Measurements from ENCODE around the gene TELO2.
"Not testable (repeated sequence)": the region's sequence is repeated elsewhere in the genome, so short reads cannot be mapped to it uniquely, and the experiment has no call there.

Gene TELO2

DNA sequence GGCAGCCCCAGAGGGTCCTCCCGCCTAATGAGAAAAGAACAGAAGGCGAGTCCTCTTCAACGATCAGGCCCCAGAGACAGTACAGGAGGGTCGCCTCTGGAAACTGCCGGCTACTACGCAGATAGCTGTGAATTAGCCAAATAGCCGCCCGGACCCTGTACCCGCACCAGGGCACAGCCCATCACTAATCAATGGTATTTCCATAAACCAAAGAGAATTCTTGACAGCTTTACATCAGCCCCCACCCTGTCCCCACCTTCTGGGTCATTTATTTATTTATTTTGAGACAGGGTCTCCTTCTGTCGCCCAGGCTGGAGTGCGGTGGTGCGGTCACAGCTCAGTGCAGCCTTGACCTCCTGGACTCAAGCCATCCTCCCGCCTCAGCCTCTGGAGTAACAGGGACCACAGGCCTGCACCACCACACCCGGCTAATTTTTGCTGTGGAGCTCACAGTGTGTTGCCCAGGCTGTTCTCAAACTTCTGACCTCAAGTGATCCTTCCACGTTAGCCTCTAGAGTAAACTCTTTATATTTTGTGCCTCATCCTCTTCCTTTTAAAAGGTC, 17.5 kb upstream of the TELO2 start:
- no peak for DNase-seq (ENCODE audit: low read depth in 2 of 2)

DNA sequence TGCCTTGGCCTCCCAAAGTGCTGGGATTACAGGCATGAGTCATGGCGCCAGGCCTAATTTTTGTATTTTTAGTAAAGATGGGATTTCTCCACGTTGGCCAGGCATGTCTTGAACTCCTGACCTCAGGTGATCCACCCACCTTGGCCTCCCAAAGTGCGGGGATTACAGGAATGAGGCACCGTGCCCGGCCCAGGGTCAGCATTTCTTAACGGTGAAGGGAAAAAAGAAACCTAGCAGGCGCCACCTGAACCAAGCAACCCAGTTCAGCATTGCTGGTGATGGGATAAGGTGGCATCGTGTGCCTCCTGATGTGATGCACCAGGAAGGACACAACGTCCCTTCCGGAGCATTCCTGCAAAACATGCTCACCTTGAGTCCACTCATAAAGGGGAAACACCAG, 16.1 kb upstream of the TELO2 start:
- no peak for DNase-seq (ENCODE audit: low read depth in 2 of 2)

DNA sequence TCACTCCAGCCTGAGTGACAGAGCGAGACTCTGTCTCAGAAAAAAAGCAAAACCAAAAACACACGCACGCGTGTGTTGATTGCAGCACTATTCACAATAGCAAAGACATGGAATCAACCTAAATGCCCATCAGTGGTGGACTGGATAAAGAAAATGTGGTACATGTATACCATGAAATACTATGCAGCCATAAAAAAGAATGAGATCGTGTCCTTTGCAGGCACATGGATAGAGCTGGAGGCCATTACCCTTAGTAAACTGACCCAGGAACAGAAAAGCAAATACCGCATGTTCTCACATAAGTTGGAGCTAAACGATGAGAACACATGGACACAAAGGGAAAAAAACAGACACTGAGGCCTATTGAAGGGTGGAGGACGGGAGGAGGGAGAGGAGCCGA, 14.2 kb upstream of the TELO2 start:
- not testable (repeated sequence) for DNase-seq (ENCODE audit: low read depth in 2 of 2)

DNA sequence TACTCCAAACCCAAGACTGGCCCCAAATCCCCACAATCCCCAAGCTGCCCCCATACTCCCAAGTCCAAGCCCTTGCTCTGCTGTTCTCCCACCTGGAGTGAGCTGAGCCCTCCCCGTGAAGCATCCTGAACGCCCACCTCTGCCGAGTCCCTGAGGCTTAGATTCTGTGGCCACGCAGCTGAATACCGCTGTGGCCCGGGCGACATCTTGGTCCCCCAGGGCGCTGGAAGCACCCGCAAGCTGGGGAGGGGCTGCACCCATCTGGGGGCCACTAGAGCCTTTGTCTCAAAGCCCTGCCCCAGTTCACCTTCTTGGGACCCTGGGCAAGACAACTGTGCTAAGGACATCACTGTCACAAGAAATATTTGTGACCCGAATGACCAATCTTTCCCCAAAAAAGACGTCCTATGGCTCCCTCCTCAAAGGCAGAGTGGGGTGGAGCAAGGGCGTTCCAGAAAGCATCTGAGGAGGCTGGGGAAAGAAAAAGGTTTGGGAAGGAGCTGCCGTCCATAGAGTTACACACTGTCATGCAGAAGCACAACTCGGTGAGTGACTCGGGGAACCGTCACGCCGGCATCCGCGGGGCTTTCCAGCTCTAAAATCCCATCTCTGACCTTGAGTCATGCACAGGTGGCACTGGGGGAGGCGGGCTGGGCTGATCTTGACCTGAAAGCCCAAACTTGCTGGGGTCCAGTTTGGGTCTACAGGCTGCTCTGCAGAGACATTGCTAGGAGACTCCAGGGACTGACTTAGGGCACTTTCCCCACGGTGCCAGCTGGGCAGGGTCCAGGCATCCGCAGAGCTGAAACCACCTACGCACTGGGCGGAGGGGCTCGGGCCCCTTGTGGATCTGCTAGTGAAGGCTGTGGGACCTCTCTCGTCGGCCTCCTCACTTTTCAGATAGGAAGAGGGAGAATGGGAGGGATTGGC, 11.0 kb upstream of the TELO2 start:
- DNase-seq (ENCODE audit: low read depth in 2 of 2): no peak

DNA sequence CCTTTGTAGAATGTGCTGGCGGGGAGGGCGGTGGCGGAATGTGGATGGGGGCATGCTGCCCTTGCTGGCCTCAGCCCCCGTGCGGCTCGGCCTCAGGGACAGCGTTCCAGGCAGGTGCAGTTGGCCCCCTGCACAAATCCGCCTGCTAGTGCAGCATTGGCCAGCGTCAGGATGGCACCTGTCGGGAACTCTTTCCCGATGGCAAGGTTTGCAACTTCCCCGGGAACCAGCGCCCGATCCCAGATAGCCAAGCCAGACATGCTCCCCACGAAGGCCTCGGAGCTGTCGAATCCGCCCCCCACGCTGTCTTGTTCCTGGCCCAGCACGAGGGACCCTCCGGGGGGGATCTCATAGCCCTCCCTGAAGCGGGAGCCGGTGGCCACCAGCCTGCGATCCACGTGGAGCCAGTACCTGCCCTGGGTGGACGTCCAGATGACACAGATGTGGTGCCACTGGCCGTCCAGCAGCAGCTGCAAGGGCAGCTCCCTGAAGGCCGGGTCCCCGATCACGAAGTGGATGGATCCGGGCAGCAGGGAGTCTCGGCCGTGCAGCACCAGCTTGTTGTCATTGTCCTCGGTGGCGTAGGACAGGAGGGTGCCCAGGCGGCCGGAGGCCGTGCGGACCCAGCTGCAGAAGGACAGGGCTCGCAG, 7.2 kb upstream of the TELO2 start:
- DNase-seq (ENCODE audit: low read depth in 2 of 2): no peak

DNA sequence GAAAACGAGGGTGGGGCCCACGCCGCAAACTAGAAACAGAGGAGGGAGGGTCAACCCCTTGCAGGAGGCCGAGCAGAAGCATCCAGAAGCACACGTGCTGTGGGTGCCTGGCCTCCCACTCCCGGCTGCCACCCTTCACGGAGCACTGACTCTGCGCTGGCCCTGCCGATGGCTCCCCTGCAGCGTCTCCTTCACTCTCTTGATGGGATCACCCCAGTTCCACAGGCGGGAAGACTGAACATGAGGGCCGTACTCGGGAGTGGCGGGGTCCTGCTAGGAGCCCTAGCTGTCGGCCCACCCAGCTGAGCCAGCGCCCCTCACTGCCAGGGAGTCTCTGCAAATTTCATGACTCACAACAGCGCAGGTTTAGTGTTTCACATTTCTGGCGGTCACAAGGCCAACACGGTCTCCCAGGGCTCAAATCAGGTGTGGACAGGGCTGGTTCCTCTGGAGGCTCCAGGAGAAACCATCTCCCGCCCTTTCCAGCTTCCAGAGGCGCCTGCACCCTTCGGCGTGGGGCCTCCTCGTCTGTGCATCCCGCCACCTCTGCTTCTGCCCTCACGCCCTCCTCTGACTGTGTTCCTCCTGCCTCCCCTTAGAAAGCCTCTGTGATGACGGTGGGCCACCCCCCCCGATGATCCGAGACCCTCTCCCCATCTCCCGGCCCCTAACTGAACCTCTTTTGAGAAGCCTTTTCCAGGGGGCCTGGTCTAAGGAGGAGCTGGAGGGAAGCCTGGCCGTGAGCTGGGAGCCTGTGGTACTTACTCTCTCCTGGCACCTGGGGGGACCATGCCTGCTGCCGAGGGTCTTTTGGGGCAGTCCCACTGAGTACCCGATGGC, 6.4 kb upstream of the TELO2 start:
- DNase-seq (ENCODE audit: low read depth in 2 of 2): no peak

DNA sequence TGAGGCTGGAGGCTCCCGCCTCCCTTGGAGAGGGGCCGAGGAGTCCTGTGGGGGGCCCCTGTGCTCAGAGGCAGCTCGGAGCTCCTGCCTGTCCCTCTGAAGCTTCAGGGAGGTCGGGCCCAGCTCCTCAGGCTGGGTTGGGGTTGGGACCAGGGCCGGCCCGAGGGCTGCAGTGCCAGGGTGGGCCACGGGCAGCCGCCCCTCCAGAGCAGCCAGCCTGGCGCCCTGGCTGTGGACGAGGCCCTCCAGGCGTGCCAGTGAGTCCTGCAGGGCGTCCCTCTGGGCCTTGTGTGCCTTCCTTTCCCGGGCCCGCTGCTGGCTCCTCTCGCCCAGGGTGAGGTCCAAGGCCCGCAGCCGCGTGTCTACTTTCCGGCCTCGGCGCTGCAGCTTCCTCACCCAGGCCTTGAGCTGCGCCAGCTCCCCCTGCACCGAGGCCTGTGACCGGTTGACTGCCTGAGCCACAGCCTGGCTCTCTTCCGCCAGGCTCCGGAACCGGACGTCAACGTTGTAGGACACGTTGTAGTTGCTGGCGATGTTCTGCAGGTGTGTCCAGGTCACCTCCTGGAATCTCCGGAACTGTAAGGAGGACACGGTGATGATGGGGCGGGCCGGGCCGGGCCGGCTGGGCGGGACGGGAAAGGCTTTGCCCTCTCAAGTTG, 5.6 kb upstream of the TELO2 start:
- DNase-seq (ENCODE audit: low read depth in 2 of 2): no peak

DNA sequence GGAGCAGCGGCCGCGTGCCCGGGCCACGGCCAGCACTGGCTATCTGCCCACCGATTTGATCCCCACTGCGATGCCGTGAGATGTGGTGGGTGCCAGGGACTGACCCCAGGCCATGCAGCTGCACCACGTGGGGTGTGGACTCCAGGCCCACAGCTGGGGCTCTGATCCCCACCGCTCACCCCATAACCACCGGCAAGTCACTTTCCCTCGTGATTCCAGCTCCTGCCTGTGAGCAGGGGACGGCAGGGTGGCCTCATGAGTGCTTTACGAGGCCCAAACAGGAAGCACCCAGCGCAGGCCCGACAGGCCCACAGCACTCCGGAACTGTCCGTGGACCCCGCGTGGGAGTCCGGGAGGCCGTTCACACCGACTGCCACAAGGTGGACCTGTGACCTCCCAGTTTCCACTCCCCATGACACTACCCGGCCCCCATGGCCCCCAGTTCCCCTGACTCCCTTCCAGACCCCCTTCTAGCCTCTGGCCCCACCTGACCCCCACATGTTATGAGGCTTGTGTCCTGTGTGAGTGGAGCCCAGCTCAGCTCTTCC, 5.0 kb upstream of the TELO2 start:
- DNase-seq (ENCODE audit: low read depth in 2 of 2): no peak

DNA sequence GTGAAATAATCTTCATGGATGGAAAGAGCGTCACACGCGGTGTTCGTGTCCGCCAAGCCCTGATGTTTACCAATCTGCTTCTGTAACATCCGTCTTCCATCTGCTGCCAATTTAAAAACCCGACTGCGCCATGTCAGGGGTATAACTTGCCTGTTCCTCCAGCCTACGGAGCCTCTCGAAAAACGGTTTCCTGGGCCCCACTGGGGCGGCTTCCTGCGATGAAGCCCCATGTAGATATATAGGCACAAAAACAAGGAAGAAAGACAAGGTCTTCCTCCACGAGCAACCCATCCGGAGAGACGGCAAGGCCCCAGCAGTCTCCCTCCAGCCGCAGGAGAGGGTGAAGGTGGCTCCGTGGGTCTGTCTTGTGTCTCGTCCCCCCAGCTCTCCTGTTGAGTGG, 4.5 kb upstream of the TELO2 start, which contains the start of gene PTX4:
PTX4 (minus strand) TSS at position 326 of the 400 bp plus-strand sequence; CDS start at position 291, 35 bp downstream.
- no peak for DNase-seq (ENCODE audit: low read depth in 2 of 2)

DNA sequence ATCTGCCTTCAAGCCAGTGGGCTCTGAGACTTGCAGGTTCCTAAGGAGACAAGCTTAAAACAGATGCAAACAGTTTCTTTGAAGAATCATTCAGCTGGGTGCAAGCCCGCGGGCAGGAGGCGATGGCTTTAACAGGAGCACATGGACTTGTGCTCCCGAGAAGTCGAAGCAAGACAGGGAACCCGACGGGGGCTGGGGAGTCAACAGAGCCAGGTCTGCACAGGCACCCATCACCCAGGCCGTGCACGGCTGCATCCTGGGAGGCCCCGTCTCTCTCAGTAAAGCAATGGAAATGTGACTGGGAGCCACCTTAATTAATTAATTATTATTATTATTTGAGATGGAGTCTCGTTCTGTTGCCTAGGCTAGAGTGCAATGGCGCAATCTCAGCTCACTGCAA, 4.1 kb upstream of the TELO2 start:
- DNase-seq (ENCODE audit: low read depth in 2 of 2): no peak

DNA sequence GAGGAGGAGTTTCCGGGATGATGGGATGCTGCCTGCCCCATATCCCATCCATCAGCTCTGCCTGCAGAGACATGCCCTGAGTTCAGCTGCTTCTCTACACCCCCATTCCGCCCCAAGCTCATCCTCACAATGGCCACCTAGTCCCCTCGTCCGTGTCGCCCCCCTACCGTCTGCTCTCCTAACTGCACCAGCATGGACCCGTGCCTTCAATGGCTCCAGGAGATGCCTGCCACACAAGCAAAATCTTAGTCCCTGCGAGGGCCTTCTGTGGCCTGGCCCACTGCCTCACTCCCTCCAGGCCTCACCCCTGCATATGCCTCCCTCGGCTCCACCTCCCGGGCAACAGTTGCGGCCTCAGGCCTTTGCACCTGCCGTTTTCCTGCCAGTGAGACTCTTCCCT, 1.8 kb upstream of the TELO2 start:
- no peak for DNase-seq (ENCODE audit: low read depth in 2 of 2)

DNA sequence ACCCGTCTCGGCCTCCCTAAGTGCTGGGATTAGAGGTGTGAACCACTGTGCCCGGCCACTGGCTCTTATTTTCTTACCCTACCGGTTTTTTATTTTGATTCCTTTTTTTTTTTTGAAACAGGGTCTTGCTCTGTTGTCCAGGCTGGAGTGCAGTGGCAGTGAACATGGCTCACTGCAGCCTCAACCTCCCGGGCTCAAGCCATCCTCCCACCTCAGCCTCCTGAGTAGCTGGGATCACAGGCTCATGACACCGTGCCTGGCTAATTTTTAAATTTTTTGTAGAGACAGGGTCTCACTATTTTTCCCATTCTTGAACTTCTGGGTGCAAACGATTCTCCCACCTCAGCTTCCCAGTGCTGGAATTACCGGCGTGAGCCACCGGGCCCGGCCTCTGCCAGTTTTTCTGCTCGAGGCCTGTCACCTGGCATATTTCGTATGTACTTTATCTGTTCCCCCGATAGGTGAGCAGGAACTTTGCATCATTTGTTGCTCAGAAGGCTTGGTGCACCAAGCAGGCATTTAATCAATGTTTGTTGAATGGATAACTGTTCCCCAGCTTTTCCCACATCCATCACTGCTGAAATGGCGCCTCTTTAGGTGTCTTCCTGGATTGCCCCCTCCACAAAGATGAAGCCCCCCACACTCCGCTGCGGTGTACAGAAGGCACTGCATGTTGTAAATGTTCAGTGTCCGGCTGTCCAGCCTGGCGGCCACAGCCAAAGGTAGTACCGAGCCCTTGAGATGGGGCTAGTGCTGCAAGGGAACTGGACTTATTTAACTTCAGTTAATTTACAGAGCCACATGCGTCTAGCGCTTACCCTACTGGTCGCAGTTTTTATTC, 858 bp upstream of the TELO2 start:
- DNase-seq (ENCODE audit: low read depth in 2 of 2): no peak

DNA sequence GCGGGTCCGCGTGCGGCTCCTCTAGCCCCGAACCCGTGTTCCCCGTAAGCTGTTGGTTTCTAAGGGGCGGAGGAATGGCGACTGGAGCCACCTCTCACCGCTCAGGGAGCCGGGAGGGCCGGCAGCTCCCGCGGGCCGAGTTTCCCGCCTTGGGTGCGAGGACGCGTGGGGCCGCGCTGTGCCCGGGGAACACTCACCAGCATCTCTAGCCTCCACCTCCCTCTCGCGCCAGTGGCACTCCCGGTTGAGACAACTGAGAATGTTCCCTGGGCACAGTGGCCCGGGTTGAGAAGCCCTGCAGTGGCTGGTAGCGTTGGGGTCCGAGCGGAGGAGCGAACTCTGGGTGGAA, 560 bp downstream of the TELO2 start:
- DNase-seq (ENCODE audit: low read depth in 2 of 2): peak in 1 of 2 donors; percentile 4

DNA sequence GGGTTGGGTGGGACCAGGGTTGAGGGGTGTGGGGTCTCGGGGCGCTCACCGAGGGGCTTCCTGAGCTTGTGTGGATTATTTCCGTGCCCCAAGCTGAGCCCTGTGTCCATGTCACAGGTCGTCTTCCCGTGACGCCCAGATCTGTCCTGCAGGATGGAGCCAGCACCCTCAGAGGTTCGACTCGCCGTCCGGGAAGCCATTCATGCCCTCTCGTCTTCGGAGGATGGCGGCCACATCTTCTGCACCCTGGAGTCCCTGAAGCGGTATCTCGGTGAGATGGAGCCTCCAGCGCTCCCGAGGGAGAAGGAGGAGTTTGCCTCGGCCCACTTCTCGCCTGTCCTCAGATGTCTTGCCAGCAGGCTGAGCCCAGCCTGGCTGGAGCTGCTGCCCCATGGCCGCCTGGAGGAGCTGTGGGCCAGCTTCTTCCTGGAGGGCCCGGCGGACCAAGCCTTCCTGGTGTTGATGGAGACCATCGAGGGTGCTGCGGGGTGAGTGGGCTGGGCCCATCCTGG, 1.0 kb downstream of the TELO2 start:
- DNase-seq (ENCODE audit: low read depth in 2 of 2): no peak

DNA sequence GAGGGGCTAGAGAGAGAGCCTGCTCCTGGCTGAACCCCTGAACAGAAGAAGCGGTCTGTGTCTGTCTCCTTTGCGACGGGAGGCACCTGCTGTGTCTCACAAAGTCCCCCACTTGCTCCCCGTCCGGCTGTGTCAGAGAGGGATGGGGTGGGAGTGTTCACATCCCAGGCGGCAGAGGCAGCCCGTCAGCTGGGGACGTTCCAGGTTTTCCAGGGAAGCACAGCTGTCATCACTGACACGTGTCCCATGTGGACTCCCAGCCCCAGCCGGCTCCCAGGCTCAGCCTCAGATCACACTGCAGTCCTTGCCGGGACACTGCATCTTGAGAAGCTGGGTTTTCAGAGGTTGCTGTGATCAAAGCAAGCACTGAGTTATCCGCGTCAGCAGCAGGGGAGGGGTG, 1.6 kb downstream of the TELO2 start:
- no peak for DNase-seq (ENCODE audit: low read depth in 2 of 2)

DNA sequence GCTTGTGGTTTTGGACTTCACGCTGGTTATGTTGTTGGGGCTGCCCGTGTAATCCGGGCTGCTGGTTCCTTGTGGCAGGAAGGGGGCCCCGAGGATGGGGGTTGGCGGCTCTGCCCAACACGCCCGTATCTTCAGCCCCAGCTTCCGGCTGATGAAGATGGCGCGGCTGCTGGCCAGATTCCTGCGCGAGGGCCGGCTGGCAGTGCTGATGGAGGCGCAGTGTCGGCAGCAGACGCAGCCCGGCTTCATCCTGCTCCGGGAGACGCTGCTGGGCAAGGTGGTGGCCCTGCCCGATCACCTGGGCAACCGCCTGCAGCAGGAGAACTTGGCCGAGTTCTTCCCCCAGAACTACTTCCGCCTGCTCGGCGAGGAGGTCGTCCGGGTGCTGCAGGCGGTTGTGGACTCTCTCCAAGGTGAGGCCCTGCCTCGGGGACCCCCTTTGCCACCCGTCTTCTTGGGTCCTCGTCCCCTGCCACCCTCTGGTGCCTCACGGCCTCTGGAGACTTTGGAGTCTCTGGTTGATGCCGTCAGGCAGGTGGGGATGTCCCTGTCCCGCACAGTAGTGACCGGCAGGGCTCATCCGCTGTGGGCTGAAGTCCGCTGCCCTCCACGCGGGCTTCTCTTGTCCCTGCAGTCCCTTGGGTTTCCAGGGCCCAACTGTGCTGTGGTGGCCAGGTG, 2.2 kb downstream of the TELO2 start:
- no peak for DNase-seq (ENCODE audit: low read depth in 2 of 2)

DNA sequence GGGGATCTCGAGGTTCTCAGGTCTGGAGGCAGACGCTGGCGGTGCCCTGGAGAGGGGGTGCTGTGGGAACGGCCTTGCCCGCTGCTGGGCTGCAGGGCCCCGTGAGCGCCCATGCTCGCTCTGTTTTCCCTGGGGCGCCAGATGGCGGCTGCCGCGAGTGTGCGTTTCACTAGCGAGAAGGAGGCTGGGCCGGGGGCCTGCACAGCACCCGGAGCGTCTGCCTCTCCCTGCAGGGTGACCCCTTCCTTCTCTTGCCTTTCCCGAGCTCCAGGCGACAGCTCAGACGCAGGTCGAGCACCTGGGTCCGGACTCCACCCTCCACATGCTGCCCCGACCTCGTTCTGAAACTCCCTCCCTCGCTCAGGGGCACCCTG, 2.7 kb downstream of the TELO2 start:
- no peak for DNase-seq (ENCODE audit: low read depth in 2 of 2)

DNA sequence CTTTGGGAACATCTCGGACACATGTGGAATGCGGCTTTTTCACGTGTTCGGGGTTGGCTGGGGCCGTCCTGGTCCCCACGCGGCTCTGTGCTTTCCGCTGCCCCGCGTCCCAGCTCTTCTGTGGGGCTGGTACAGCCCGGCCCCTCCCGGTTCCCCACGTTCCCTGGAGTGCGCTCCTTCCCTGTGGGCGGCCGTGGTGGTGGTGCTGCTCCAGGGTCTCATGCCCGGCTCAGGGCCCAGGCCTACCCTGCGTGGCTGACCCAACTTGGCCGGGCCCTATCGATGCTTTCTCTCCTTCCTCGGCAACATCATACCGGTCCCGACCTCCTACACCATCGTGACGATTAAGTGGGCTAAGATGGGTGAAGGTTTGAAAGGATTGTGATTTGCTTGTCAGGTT, 3.3 kb downstream of the TELO2 start:
- DNase-seq (ENCODE audit: low read depth in 2 of 2): no peak

DNA sequence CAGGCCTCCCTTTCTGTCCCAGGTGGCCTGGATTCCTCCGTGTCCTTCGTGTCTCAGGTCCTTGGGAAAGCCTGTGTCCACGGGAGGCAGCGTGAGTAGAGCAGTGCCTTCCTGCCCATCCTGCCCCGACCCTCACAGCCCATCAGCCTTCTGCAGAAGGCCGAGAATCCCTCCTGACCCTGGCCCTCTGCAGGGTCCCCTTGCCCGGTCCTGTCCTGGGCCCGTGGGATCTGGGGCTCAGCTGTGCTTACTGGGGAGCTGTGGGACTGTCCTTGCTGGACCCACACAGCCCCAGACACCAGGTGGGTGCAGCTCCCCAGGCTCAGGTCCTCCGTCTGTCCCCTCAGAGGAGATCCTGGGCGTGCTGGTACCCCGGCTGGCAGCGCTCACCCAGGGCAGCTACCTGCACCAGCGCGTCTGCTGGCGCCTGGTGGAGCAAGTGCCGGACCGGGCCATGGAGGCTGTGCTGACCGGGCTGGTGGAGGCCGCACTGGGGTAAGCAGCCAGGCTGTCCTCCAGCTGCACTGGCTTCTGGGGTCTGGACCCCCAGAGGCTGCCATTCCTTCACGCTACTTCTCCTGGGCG, 3.9 kb downstream of the TELO2 start:
- DNase-seq (ENCODE audit: low read depth in 2 of 2): no peak
